Measurements from ENCODE around the gene SPTLC3.
A peak's percentile ranks its signal among the peaks of the same experiment; 100 is the strongest.

Gene SPTLC3

DNA sequence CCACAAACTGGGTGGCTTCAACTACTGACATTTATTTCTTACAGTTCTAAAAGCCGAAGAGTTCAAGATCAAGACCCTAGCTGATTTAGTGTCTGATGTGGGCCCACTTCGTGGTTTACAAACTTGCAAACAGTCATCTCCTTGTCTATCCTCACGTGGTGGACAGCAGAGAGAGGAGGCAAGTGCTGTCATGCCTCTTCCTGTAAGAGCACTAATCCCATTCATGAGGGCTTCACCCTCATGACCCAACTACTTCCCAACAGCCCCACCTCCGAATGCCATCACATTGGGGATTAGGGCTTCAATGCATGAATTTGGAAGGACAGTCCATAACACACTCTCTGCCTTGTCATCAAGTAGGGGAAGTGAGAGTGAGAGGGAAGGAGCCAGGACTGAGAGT, 196.7 kb downstream of the SPTLC3 start:
- no peak for DNase-seq

DNA sequence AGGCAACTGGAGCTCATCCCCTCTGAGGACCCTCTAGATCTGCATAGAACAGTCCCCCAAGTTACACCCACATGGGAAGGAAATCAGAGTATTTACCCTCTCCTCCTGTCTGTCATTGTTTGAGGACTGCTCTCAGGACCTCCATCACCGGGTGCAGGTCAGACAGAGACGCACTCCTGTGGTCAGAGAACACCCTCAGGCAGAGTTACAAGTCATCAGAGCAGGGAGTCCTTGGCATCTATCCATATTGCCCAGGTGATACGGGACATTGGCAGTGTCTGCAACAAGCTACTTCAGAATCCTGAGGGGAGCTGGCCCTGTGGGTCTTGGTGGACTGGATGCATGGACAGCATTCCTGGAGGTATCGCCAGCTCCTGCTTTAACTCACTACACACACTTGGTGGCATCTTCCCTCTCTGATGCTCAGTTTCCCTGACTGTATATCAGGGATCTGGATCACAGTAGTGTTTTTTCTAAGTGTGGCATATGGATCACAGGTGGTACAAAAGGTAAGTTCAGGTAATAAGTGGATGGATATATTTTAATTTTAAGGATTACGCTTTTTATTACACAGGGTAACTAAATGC, 197.2 kb downstream of the SPTLC3 start:
- DNase-seq, result no peak

DNA sequence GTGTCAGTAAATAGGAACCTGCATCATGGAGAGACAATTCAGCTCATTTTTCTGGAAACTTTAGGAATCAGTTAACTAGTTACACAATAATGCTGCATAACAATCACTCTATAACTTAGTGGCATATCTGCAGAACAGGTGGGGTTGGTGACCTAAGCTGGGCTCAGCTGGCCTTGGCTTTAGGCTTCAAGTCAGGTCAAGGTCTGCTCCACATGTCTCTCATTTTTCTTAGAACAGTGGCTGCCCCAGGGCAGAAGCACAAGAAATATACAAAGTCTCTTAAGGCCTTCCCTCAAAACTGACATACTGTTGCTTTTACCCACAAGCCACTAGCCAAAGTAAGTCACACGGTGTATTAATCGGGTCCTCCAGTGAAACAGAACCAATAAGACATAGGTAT, 198.2 kb downstream of the SPTLC3 start:
- no peak for DNase-seq

DNA sequence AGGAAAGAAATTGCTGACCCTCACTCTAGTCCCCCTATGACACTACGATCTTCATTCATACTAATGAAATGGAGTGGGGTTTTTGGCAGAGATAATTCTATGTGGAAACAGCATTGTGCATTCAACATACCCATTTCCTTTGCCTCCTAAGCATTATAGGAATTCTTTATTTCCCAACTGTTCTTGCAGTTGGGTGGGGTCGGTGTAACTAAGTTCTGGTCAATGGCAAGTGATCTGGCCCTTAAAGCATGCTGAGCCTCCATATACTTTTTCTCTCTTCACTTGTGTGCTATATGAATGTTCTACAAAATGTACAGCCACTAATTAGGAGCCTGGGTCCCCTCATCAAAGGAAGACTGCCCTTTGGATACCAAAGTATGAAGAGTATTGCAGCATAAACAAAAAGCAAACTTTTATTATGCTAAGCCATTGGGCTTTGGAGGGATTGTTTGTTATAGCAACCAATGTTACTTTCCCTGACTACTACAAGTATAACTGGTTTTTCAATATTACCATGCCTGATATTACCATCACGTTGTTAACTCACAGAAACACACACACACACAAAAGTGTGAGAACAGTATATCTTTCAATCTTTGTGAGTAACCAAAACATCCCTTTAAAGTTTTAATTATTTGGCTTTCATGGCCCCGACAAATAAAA, 203.3 kb downstream of the SPTLC3 start:
- DNase-seq, result no peak

DNA sequence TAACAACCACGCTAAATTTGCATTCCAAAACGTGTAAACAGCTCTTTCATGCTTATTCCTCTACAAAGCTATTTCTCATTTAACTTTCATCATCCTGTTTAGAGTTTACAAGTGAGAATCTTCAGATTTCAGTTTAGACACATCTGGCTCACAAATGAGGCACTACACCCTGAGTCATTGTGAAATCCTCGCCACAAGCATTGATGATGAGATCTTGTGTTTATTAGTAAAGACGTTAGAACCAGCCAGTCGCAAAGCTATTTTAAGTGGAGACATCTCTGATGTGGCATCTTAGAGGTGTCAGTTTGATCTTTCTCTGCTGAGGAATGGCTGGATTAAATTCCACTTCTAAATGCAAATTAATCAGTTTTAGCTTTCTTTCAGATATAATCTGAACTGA, 204.0 kb downstream of the SPTLC3 start:
- peak; percentile 20 for DNase-seq

DNA sequence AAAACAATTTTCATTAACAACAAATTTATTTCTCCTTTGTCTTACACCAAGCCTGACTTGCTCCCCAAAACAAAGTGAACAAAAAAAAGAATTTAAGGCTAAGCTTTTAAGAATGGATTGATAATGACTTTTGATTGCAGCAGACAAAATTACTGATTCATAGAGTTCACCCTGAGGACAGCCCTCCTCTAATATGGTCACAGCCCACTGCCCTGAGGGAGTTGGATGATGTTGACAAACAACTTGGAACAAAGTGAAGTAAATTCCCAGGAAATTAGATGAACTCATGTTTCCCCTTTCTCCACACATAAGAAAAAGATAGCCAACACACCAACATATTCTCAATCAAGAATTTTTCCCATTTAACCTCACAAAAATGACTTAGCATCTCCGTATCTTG, 204.6 kb downstream of the SPTLC3 start:
- no peak for DNase-seq

DNA sequence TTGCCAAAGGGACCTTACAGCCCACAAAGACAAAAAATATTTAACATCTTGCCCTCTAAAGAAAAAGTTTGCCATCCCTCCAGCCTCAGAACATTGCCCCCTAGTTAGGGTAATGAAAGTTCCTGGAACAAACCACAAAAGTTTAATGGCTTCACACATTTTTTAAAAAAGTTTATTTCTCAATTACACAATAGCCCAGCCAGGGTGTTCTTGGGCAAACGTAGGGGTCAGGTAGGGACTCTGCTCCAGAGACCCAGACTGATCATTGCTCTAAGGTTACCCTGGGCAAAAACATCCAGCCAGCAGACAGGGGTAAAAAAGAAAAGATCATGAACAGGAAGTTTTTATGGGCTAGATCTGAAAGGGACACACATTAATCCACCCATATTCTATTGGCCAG, 207.8 kb downstream of the SPTLC3 start:
- no peak for DNase-seq

Data from stimulated activated CD4-positive, alpha-beta T cell treated with anti-CD3 and anti-CD28 coated beads, Interleukin-1b, Interleukin-23, amount 100 ng/mL, for 48 hours (primary cell).